ENCODE results near the gene IL22RA1. TPM values are rescaled to one million over a fixed set of nuclear protein-coding genes. Genes with fewer than 3 reads are reported as not detected.

IL22RA1 gene
- total RNA-seq, 1 donor from 2014 or later: not detected

DNA sequence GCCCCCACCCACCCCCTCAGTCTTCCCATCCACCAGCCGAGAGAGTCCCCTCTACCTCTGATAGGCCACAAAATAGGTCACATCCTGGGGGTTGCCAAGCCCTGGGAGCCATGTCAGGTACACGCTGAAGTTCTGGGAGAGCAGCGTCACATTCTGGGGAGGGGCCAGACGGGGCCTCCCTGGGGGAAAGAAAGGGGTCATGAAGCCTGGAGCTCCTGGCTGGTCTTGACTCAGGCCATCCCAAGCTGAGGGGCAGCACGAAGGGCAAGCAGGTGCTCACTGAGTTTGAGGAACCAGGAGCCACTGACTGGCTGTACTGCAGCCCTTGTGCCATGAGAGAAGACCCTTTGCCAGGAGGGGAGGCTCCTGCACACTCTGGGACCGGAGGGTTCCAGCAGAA lies 37.7 kb upstream of the IL22RA1 start:
- Histone ChIP-seq H3K9ac (no peak overlapping the region), H3K4me1 (no peaks in the 10 kb centered on the region), H3K9me3 (ENCODE audit: low read depth) (no peaks in the 10 kb centered on the region), H3K4me2 (no peak overlapping the region), H3F3A (ENCODE audit: low read depth) (peaks cover under 1% of the 10 kb centered on the region), H4K20me1 (ENCODE audit: low read depth) (no peaks in the 10 kb centered on the region), H2AFZ (replicated peaks) (no peak overlapping the region), H3K4me3 (no peak overlapping the region), H3K36me3 (no peaks in the 10 kb centered on the region), H3K27ac (no peak overlapping the region), H3K27me3 (no peaks in the 10 kb centered on the region), H3K79me2 (ENCODE audit: low read depth) (no peaks in the 10 kb centered on the region)
- H3K27ac Mint-ChIP-seq: no peak overlapping the region
- no peak for DNase-seq (ENCODE audit: low spot score)
- TF ChIP-seq CTCF (IDR thresholded peaks at IDR 0.05) (no peak), EZH2 (IDR thresholded peaks at IDR 0.05) (no peak)
- no peak overlapping the region for H3K4me3 Mint-ChIP-seq
- peaks cover 5% of the 10 kb centered on the region for H3K27me3 Mint-ChIP-seq (ENCODE audit: insufficient read depth, low read depth)
- no peaks in the 10 kb centered on the region for H3K9me3 Mint-ChIP-seq
- no peaks in the 10 kb centered on the region for H3K4me1 Mint-ChIP-seq
- no peaks in the 10 kb centered on the region for H3K36me3 Mint-ChIP-seq

- H3K27me3 Mint-ChIP-seq (ENCODE audit: insufficient read depth, low read depth): peaks cover 5% of the 10 kb centered on the region
These were observed 36.4 kb upstream of the IL22RA1 start for GRCh38 chr1:24179251-24179840.

GRCh38 chr1:24178407-24178806 lies 35.5 kb upstream of the IL22RA1 start:
- Mint-ChIP-seq H3K36me3 (no peaks in the 10 kb centered on the region), H3K9me3 (no peaks in the 10 kb centered on the region), H3K4me1 (no peaks in the 10 kb centered on the region), H3K27ac (no peak overlapping the region), H3K27me3 (ENCODE audit: insufficient read depth, low read depth) (peaks cover 10% of the 10 kb centered on the region), H3K4me3 (no peak overlapping the region)
- TF ChIP-seq EZH2phosphoT487 (IDR thresholded peaks at IDR 0.05) (no peak), CTCF (IDR thresholded peaks at IDR 0.05) (no peak), EZH2 (IDR thresholded peaks at IDR 0.05) (no peak)
- Histone ChIP-seq H3F3A (ENCODE audit: low read depth) (no peaks in the 10 kb centered on the region), H3K4me2 (no peak overlapping the region), H3K79me2 (ENCODE audit: low read depth) (no peaks in the 10 kb centered on the region), H3K9me3 (ENCODE audit: low read depth) (no peaks in the 10 kb centered on the region), H4K20me1 (ENCODE audit: low read depth) (no peaks in the 10 kb centered on the region), H2AFZ (replicated peaks) (no peak overlapping the region), H3K4me3 (no peak overlapping the region), H3K27me3 (no peaks in the 10 kb centered on the region), H3K36me3 (no peaks in the 10 kb centered on the region), H3K4me1 (no peaks in the 10 kb centered on the region), H3K9ac (no peak overlapping the region), H3K27ac (no peak overlapping the region)
- no peak for DNase-seq (ENCODE audit: low spot score)

More at GRCh38 chr1:24179251-24179840, 36.4 kb upstream of the IL22RA1 start:
- Histone ChIP-seq H3K4me3 (no peak overlapping the region), H3K27ac (no peak overlapping the region), H3K79me2 (ENCODE audit: low read depth) (no peaks in the 10 kb centered on the region), H3K36me3 (no peaks in the 10 kb centered on the region), H2AFZ (replicated peaks) (no peak overlapping the region), H4K20me1 (ENCODE audit: low read depth) (no peaks in the 10 kb centered on the region), H3K4me1 (no peaks in the 10 kb centered on the region), H3K9me3 (ENCODE audit: low read depth) (no peaks in the 10 kb centered on the region), H3K9ac (no peak overlapping the region), H3F3A (ENCODE audit: low read depth) (no peaks in the 10 kb centered on the region), H3K27me3 (no peaks in the 10 kb centered on the region), H3K4me2 (no peak overlapping the region)
- DNase-seq (ENCODE audit: low spot score): no peak
- no peak for TF ChIP-seq EZH2phosphoT487 (IDR thresholded peaks at IDR 0.05)
- no peak for TF ChIP-seq CTCF (IDR thresholded peaks at IDR 0.05)
- TF ChIP-seq EZH2 (IDR thresholded peaks at IDR 0.05): no peak
- no peak overlapping the region for H3K27ac Mint-ChIP-seq
- no peaks in the 10 kb centered on the region for H3K4me1 Mint-ChIP-seq
- H3K9me3 Mint-ChIP-seq: no peaks in the 10 kb centered on the region
- H3K36me3 Mint-ChIP-seq: no peaks in the 10 kb centered on the region
- H3K4me3 Mint-ChIP-seq: no peak overlapping the region
